ENCODE data around the gene IL19.
"Not testable (repeated sequence)": the region's sequence is repeated elsewhere in the genome, so short reads cannot be mapped to it uniquely, and the experiment has no call there.

IL19 gene

GRCh38 chr1:206757524-206758266 lies 12.9 kb upstream of the IL19 start:
- Mint-ChIP-seq H3K27ac (no peak overlapping the region), H3K36me3 (peaks cover 4% of the 10 kb centered on the region), H3K4me1 (peaks cover 52% of the 10 kb centered on the region), H3K27me3 (no peaks in the 10 kb centered on the region), H3K9me3 (no peaks in the 10 kb centered on the region), H3K4me3 (no peak overlapping the region)

- Mint-ChIP-seq H3K9me3 (no peaks in the 10 kb centered on the region), H3K4me1 (peaks cover 52% of the 10 kb centered on the region)
These were observed 10.0 kb upstream of the IL19 start for GRCh38 chr1:206760590-206760989.

GRCh38 chr1:206761159-206761768 lies 9.3 kb upstream of the IL19 start:
- H3K4me1 Mint-ChIP-seq = peaks cover 54% of the 10 kb centered on the region
- H3K36me3 Mint-ChIP-seq = peaks cover 2% of the 10 kb centered on the region
- no peak overlapping the region for H3K4me3 Mint-ChIP-seq
- H3K9me3 Mint-ChIP-seq = no peaks in the 10 kb centered on the region
- no peaks in the 10 kb centered on the region for H3K27me3 Mint-ChIP-seq
- H3K27ac Mint-ChIP-seq = no peak overlapping the region

More at GRCh38 chr1:206760590-206760989, 10.0 kb upstream of the IL19 start:
- Mint-ChIP-seq H3K36me3 (peaks cover 2% of the 10 kb centered on the region), H3K27me3 (no peaks in the 10 kb centered on the region), H3K27ac (no peak overlapping the region), H3K4me3 (no peak overlapping the region)

DNA sequence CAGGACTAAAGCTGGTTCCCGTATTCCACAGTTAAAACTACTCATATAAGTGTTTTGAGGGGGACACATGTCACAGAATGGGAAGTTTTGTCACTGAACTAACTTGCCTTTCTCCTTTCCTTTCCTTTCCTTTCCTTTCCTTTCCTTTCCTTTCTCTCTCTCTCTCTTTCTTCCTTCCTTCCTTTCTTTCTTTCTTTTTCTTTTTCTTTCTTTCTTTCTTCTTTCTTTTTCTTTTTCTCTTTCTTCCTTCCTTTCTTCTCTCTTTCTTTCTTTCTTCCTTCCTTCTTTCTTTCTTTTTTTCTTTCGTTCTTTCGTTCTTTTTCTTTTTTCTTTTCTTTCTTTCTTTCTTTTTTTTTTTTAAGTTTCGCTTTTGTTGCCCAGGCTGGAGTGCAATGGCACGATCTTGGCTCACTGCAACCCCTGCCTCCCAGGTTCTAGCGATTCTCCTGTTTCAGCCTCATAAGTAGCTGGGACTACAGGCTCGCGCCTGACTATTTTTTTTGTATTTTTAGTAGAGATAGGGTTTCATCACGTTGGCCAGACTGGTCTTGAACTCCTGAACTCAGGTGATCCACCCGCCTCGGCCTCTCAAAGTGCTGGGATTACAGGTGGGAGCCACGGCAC lies 7.7 kb upstream of the IL19 start:
- peak overlapping the region; percentile 80 for H3K27ac Mint-ChIP-seq
- H3K4me3 Mint-ChIP-seq = not testable (repeated sequence)

DNA sequence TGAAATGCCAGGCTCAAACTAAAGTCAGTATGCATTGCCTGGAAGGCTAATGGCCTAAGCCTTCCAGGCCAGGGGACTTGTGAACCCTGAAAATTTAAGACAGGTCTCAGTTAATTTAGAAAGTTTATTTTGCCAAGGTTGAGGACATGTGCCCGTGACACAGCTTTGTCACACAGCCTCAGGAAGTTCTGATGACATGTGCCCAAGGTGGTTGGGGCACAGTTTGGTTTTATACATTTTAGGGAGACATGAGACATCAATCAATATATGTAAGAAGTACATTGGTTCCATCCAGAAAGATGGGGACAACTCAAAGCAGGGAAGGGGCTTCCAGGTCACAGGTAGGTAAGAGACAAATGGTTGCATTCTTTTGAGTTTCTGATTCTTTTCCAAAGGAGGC lies 4.8 kb upstream of the IL19 start:
- not testable (repeated sequence) for H3K9me3 Mint-ChIP-seq, H3K36me3 Mint-ChIP-seq, H3K27ac Mint-ChIP-seq, H3K27me3 Mint-ChIP-seq
- Mint-ChIP-seq H3K4me3 (peak overlapping the region; percentile 9), H3K4me1 (peaks cover 79% of the 10 kb centered on the region)

More for the DNA sequence above, 7.7 kb upstream of the IL19 start:
- H3K4me1 Mint-ChIP-seq = peaks cover 58% of the 10 kb centered on the region
- H3K36me3 Mint-ChIP-seq, H3K9me3 Mint-ChIP-seq, H3K27me3 Mint-ChIP-seq: not testable (repeated sequence)

DNA sequence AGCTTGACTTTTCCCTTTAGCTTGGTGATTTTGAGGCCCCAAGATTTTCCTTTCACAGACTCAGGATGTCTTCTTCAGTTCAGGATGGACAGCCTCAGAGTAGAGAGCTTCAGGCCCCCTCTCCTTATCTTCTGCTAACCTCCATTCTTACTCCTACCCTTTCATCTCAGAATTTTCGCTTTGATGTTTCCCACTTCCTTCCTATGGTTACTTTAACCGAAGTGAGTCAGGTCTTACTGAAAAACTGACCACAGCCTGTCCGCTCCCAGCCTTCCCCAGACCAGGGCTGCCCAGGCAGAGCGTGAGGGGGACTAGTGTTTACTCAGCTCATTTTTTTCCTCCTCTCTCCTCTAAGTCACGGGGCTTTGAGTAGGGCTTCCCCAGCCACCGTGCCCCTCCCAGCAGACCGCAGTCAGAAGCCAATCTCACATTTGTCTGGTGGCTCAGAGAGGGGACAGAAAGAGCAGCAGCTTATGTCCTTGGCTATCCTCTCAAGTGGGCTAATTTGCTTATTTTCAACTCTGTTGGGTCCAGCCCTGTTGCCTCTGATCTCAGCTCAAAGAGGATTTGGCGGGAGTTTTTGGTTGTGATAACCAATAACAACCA lies 4.2 kb upstream of the IL19 start:
- peak overlapping the region; percentile 67 for H3K4me3 Mint-ChIP-seq
- peak overlapping the region; percentile 71 for H3K27ac Mint-ChIP-seq
- peaks cover 79% of the 10 kb centered on the region for H3K4me1 Mint-ChIP-seq
- no peaks in the 10 kb centered on the region for H3K27me3 Mint-ChIP-seq
- H3K9me3 Mint-ChIP-seq = no peaks in the 10 kb centered on the region
- H3K36me3 Mint-ChIP-seq = peaks cover under 1% of the 10 kb centered on the region

DNA sequence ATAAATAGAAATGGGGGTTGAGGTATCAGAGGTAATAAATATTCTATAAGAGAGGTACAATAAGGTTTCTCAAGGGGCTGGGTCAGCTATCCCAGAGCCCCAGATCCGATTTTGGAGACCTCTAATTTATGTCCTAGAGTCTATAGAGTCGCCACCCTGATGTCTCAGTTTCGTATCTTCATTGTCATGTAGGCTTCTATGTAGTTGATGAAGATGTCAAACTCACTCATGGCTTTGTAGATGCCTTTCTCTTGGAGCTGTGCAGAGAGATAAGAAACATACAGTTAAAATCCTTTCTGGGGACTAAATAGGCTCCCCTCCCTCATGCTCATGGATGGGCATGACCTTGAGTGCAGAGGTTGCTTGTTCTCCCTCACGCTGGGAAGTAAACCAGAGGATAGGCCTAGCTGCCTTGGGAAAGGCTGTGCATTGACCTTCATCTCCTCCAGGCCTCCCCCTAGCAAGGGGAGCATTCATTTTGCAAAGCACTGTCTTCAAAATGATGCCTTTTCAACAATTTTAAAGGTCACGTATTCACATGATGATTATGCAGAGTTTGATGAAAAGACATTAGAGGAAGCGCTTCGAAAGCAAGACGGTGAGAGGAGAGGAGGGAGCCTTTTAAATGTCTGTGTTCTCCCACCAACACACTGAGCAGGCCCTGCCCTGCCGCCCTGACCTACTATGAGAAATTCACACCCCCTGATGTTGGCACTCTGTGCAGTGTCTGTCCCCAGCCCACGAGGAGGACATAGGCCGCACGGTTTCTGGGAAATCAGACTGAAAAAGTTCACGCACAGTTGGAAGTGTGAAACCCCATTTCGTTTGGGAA lies 1.9 kb upstream of the IL19 start:
- Mint-ChIP-seq H3K4me3 (peak overlapping the region; percentile 34), H3K36me3 (no peaks in the 10 kb centered on the region), H3K9me3 (no peaks in the 10 kb centered on the region), H3K27ac (no peak overlapping the region), H3K4me1 (peaks cover 87% of the 10 kb centered on the region), H3K27me3 (no peaks in the 10 kb centered on the region)

GRCh38 chr1:206769304-206769731 lies 1.3 kb upstream of the IL19 start:
- no peaks in the 10 kb centered on the region for H3K27me3 Mint-ChIP-seq

DNA sequence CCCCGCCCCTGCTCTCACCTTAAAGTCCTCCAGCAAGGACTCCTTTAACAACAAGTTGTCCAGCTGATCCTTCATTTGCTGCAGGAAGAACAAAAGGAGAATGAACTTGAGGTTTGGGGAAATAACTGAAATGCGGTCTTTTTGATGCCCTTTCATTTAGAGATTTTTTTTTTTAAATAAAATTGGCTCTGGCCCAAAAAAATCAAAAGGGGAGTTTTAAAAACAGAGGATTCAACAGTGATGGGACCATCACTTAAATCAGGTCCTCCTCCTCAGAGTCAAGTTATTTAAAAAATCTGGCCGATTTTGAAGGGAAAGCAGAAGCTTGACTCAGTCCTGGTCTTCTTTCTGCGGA lies 742 bp downstream of the IL19 start:
- Mint-ChIP-seq H3K4me1 (peaks cover 71% of the 10 kb centered on the region), H3K4me3 (peak overlapping the region; percentile 74), H3K36me3 (no peaks in the 10 kb centered on the region), H3K27ac (no peak overlapping the region), H3K27me3 (no peaks in the 10 kb centered on the region), H3K9me3 (no peaks in the 10 kb centered on the region)

More at GRCh38 chr1:206769304-206769731, 1.3 kb upstream of the IL19 start:
- Mint-ChIP-seq H3K9me3 (no peaks in the 10 kb centered on the region), H3K4me1 (peaks cover 86% of the 10 kb centered on the region), H3K36me3 (no peaks in the 10 kb centered on the region), H3K27ac (no peak overlapping the region), H3K4me3 (peak overlapping the region; percentile 34)

GRCh38 chr1:206772243-206772937 lies 1.8 kb downstream of the IL19 start, which contains the start of gene IL10:
Gene IL10, minus strand, starts transcription at chr1:206772494. Its CDS starts 59 bp downstream, at chr1:206772435.
- Mint-ChIP-seq H3K9me3 (no peaks in the 10 kb centered on the region), H3K27ac (peak within 1 kb of the TSS; percentile 53), H3K27me3 (no peaks in the 10 kb centered on the region), H3K4me3 (peak within 1 kb of the TSS; percentile 74), H3K36me3 (no peaks in the 10 kb centered on the region), H3K4me1 (peaks cover 60% of the 10 kb centered on the region)

- H3K27ac Mint-ChIP-seq = no peak overlapping the region
- no peaks in the 10 kb centered on the region for H3K27me3 Mint-ChIP-seq
- H3K9me3 Mint-ChIP-seq = no peaks in the 10 kb centered on the region
- H3K36me3 Mint-ChIP-seq = no peaks in the 10 kb centered on the region
- H3K4me3 Mint-ChIP-seq = no peak overlapping the region
- H3K4me1 Mint-ChIP-seq = peaks cover 48% of the 10 kb centered on the region
These were observed 3.5 kb downstream of the IL19 start for GRCh38 chr1:206774093-206774492.

GRCh38 chr1:206776229-206776628 lies 5.7 kb downstream of the IL19 start:
- H3K36me3 Mint-ChIP-seq = no peaks in the 10 kb centered on the region
- H3K9me3 Mint-ChIP-seq = no peaks in the 10 kb centered on the region
- H3K27me3 Mint-ChIP-seq = no peaks in the 10 kb centered on the region
- H3K27ac Mint-ChIP-seq = no peak overlapping the region
- H3K4me1 Mint-ChIP-seq = peaks cover 27% of the 10 kb centered on the region
- no peak overlapping the region for H3K4me3 Mint-ChIP-seq

- peaks cover 23% of the 10 kb centered on the region for H3K4me1 Mint-ChIP-seq
- H3K36me3 Mint-ChIP-seq = no peaks in the 10 kb centered on the region
- H3K9me3 Mint-ChIP-seq = no peaks in the 10 kb centered on the region
- no peak overlapping the region for H3K4me3 Mint-ChIP-seq
- no peaks in the 10 kb centered on the region for H3K27me3 Mint-ChIP-seq
- H3K27ac Mint-ChIP-seq = no peak overlapping the region
These were observed 7.5 kb downstream of the IL19 start for GRCh38 chr1:206778031-206778430.

GRCh38 chr1:206778911-206779310 lies 8.3 kb downstream of the IL19 start:
- H3K9me3 Mint-ChIP-seq, H3K27ac Mint-ChIP-seq, H3K27me3 Mint-ChIP-seq, H3K36me3 Mint-ChIP-seq, H3K4me3 Mint-ChIP-seq: not testable (repeated sequence)
- H3K4me1 Mint-ChIP-seq = peaks cover 24% of the 10 kb centered on the region

GRCh38 chr1:206779638-206780037 lies 9.1 kb downstream of the IL19 start:
- no peaks in the 10 kb centered on the region for H3K9me3 Mint-ChIP-seq
- H3K27me3 Mint-ChIP-seq = no peaks in the 10 kb centered on the region
- no peak overlapping the region for H3K4me3 Mint-ChIP-seq
- no peak overlapping the region for H3K27ac Mint-ChIP-seq
- peaks cover 29% of the 10 kb centered on the region for H3K4me1 Mint-ChIP-seq
- no peaks in the 10 kb centered on the region for H3K36me3 Mint-ChIP-seq
